T follicular helper cell (primary cell): ENCODE measurements around the gene AK4.

Source experiments
- DNase-seq: peaks from one replicate; pipeline ENCODE4 v3.0.0-alpha.2; 2020; ENCODE audit warnings: low read depth

The AK4 gene

GRCh38 chr1:65278376-65279069, 130.5 kb downstream of the AK4 start:
- DNase-seq: no peak

DNA sequence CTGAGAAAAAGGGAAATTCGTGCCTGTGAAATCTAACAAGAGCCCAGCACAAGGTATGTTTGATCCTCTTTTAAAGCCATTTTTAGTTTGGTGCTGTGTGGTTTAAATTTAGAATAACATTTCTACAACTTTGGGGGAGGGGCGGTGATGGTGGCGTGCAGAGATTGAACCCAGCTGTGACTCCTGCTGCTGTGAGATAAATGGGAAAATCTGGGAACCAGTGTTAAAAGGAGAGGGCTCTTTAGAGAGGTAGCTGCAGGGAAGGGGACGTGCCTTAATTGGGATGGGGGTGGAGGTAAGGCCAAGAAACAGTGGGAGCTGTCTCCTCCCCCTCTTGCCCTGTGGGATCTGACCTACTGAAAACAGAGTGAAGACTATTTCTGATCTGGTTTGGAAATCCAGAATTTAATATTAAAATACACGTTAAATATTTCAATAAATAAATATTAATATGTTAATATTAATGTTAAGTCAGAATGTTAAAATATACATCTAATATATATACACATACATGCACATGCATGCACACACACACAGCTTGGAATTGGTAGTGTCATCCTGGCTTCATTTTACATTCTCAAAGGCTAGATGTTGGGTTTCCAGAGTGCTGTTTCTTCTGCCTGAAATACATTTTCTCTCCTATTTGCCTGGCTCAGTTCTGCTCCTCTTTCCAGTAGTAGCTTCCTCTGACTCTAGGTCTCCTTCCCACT, 131.2 kb downstream of the AK4 start:
- no peak for DNase-seq
